Testis (tissue), 2 donors: Measurements from ENCODE around the gene GPC4.

Experiments used
- POLR2A ChIP-seq: fragments of 450-650 bp; IDR thresholded peaks from one replicate; pipeline ENCODE4 v1.6.1; 2017; ENCODE audit warnings: antibody characterized with exemption, mild to moderate bottlenecking, moderate library complexity
- TF ChIP-seq, protein P1 (sequence below), 3 experiments: fragments of 450-650 bp in 2 of 3; fragments of 200-600 bp in 1 of 3; sonication (generic) in 1 of 3; IDR thresholded peaks; one replicate each; pipeline ENCODE4 v1.5.1; 2016 to 2019; ENCODE audit warnings: antibody characterized with exemption in 3 of 3, mild to moderate bottlenecking in 2 of 3, moderate library complexity in 1 of 3

DNA sequence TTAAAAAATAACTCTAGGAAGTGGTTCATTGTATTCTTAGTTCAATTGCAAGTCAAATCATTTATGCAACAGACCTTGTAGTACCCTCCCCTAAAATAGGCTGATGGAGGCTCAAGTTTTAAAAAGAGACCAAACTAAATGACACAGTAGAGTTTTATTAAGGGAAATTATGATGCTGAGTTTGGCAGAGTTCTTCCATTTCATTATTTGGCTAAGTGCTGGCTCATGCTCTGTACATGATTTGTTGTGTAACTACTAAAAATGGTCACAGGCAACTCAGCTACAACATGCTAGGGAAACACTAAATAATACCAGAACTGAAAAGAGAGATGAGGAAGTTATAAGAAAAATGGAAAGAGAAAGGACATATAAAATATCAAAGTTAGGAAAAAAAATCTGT is 101.0 kb downstream of the GPC4 start:
- TF ChIP-seq, protein P1, sequence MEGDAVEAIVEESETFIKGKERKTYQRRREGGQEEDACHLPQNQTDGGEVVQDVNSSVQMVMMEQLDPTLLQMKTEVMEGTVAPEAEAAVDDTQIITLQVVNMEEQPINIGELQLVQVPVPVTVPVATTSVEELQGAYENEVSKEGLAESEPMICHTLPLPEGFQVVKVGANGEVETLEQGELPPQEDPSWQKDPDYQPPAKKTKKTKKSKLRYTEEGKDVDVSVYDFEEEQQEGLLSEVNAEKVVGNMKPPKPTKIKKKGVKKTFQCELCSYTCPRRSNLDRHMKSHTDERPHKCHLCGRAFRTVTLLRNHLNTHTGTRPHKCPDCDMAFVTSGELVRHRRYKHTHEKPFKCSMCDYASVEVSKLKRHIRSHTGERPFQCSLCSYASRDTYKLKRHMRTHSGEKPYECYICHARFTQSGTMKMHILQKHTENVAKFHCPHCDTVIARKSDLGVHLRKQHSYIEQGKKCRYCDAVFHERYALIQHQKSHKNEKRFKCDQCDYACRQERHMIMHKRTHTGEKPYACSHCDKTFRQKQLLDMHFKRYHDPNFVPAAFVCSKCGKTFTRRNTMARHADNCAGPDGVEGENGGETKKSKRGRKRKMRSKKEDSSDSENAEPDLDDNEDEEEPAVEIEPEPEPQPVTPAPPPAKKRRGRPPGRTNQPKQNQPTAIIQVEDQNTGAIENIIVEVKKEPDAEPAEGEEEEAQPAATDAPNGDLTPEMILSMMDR (IDR thresholded peaks at IDR 0.05), result no peak
- no peak for TF ChIP-seq POLR2A
